GM18867 (cell line): ENCODE results near the gene DUSP18.
"Not testable (repeated sequence)": the region's sequence is repeated elsewhere in the genome, so short reads cannot be mapped to it uniquely, and the experiment has no call there.

ENCODE experiments used
- ATAC-seq: cut with Tn5 transposase; IDR thresholded peaks from one replicate; pipeline ENCODE4 v1.9.1; 2021; ENCODE audit warnings: mild to moderate bottlenecking, moderate library complexity; ENCODE audit not compliant: unreplicated experiment

Gene DUSP18

DNA sequence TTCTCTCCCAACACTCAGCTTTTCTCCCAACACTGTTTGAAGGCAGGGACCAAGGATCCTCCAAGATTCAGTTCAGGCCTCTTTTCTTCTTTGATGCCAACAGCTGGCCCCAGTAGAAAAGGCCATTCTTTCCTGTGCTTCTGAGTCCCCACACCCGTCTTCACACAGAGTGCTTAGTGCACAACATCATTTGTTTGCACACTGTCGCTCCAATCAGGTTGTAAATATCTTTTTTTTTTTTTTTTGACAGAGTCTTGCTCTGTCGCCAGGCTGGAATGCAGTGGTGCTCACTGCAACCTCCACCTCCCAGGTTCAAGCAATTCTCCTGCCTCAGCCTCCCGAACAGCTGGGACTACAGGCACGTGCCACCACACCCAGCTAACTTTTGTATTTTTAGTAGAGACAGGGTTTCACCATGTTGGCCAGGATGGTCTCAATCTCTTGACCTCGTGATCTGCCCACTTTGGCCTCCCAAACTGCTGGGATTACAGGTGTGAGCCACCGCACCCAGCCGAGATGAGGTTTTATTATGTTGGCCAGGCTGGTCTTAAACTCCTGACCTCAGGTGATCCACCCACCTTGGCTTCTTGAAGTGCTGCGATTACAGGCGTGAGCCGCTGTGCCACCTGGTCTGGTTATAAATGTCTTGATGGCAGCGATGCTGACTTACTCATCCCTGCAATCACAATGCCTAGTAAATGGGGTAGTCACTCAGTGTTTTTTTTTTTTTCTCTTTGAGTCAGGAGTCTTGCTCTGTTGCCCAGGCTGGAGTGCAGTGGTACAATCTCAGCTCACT lies 12.4 kb upstream of the DUSP18 start:
- ATAC-seq = not testable (repeated sequence)

DNA sequence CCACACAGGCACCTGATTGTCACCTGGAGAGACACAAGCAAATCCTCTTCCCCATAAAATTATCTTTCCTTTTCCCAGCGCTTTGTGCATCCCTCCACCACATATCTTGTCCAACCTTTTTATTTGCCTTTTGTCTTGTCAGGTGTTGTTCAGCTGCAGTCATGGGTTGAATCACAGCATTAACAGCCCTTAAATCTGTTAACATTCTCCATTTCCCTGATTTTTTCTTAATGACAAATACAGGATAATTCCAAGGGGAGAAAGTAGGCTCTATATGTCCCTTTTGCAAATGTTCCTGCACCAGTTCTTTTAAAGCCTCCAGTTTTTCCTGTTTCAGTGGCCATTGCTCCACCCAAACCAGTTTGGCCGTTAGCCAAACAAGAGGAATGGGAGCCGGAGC lies 8.9 kb upstream of the DUSP18 start:
- not testable (repeated sequence) for ATAC-seq

DNA sequence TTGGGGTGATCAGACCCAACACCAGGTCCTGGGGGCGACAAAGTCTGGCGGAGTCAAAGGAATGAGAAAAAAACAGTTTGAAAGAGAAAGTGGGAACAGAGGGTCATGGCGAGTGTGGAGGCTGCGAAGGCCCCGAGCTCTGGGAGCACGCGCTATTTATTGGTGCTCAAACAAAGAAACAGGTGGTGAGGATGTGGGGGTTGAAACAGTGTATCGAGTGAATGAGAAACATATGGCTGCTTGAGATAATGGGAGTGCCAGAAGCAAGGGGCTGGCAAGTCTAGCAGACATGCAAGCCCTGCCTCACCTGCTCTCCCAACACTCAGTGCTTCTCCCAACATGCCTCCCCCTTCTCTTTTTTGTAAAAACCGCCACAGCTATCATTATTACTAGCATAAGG lies 7.8 kb upstream of the DUSP18 start:
- ATAC-seq = no peak

DNA sequence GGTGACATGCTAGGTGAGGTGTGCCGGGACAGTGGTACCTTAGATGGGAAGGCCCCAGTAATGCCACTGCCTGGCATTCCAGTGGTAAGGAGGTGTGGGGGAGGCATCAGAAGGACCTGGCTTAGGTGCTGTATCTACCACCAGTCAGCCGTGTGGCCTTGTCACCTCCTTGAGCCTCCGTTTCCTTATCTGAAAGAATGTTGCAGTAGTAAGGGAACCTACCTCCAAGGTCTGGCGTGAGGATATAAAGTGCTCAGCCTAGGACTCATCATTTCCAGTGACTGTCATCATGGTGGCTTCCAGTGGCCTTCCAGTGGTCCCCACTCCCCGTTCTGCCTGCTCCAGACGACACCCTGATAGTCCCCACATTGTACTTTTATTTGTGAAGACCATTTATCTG lies 6.8 kb upstream of the DUSP18 start:
- no peak for ATAC-seq

DNA sequence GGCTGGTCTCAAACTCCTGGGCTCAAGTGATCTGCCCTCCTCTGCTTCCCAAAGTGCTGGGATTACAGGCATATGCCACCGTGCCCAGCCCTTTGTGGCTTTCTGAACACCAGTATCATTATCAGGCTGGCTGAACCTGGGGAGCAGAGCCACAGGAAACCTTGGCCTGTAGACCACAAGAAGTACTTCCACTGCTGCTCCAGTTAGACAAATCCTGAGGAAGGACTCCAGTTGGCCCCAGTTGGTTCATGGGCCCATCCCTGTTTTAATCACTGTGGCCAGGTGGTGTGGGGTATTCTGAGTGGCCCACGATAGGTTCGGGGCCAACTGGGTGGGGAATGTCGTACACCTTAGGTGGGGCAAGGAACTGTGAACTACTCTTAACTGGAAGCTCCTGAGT lies 5.5 kb upstream of the DUSP18 start:
- ATAC-seq = no peak

DNA sequence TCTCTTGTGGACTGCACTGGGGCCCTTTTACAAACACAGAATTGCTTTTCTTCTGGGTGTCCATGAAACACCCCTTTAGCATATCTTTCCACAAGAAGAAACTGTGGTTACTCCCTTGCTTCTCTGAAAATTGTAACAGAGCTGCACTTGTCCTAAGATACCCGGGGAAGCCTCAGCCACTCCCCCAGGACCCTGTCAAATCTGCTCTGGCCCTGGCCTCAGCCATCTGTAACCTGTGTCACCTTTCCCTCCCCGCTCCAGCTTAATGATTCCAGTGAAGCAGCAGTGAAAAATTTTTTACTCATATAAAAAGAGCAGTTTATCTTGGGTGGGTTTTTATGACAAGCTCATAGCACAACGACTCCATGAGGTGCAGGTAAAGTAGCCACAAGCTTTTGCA lies 3.4 kb upstream of the DUSP18 start:
- no peak for ATAC-seq

DNA sequence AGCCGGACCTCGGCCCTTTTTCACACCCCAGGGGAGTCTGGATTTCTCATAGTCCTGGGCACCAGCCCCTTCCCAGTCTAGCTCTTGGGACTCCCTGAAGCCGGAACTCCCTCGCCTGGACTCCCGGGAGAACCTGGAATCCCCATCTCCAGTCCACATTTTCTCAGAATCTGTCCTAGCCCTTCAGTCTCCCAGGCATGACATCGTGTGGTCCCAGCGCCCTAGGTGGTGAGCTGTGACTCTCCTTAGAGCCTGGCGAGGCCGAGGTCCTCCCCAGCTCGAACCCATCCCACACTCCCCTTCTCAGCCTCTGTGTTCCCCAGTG lies 673 bp upstream of the DUSP18 start:
- no peak for ATAC-seq

DNA sequence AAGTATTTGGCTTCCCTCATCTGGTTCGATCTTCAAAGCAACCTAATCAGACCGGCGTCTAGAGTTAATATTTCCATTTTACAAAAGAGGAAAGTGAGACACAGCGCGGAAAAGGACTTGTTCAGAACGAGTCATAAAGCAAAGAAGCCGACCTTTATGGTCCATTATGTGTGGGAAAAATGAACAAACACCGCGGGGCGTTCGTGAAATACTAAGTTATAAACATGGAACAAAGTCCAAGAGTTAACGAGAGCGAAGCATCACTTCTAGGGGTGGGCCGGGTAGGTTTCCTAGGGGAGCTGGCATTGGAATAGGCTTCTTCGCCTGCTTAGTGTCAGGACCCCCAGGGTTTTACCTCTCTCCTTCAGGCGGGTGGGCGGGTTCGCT lies 575 bp downstream of the DUSP18 start:
- ATAC-seq = peak; percentile 10

DNA sequence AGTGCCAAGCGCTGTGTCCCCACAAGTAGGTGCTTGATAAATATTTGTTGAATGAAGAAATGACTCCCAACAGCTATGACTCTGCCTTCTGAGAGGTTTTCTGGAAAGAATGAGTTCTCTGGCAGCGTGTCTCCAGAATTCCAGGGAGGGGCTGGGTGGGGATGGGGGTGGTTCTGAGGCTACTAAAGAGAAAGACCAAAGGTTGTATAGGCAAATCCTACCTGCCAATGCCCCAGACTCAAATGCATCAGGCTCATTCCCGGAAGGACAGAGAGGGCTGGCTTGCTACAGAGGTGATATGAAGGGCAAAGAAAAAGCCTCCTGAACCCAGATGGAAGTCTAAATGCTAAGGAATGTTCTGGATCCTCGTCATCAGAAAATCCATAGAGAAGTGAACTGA lies 1.9 kb downstream of the DUSP18 start:
- no peak for ATAC-seq

DNA sequence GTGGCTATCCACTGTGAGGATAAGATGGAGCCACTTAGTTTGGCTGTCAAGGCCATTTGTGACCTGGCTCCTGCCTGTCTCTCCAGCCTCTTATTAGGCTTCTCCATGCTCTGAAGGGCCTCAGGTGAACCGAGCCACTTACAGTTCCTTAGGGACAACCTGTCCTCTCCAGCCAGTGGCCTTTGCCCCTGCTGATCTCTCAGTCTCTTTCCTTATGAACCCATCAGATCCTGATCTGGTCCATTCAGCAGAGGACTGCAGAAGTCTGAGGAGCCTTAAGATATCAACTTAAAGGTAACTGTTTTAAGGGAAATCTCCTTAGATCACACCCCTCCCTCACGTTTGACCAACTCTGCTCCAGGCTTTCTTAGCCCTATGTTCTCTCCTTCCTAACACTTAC lies 2.4 kb downstream of the DUSP18 start:
- no peak for ATAC-seq

DNA sequence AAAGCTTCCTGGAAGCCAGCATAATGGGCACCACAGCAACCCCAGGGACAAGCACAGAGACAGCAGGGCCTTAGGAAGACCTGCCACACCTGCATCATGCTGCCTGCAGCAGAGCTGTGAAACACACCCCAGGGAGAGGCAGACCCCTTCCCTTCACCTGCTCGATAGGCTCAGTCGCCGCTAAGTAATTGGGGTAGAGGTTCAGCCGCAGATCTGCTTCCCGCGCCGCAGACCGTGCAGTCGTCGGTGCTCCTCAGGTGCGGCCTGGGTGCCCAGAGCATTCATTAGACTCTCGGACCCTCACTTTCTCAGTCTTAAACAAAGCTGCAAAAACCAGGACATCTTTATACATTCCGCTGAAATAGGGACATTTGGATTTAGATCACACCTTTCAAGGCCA lies 2.9 kb downstream of the DUSP18 start:
- no peak for ATAC-seq

DNA sequence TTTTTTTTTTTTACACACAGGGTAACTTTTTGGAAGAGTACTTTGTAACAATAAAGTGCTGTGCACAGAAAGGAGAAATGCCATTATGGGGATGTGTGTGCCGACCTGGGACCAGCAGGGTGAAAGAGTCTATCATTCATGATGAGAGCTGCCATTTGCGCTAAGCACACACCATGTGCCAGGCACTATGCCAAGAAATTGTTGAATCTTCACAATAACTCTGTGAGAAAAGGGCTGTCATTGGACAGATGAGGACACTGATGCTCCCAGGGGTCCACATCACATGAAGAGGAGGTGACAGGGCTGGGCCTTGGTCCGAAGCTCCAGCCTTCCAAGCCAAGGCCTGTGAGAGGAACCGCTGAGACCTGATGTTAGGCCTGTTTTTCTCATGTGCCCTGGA lies 5.6 kb downstream of the DUSP18 start:
- no peak for ATAC-seq

DNA sequence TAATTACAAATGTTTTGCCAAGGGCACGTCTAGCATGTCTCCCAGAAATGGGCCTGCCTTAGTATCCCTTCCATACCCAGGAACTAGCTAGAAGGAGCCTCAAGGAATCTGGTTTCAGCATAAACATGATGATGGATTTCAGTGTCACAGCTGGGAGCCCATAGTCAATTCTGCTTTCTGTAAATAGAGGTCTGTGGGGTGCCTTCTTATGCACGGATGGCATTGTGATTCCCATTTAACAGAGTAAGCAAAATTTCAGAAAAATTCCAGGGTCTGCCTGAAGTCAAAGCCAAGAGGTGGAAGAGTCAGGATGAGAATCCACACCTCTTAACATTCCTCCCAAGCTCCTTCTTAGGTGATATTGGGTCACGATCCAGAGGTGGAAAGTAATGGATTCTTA lies 12.1 kb downstream of the DUSP18 start:
- no peak for ATAC-seq

DNA sequence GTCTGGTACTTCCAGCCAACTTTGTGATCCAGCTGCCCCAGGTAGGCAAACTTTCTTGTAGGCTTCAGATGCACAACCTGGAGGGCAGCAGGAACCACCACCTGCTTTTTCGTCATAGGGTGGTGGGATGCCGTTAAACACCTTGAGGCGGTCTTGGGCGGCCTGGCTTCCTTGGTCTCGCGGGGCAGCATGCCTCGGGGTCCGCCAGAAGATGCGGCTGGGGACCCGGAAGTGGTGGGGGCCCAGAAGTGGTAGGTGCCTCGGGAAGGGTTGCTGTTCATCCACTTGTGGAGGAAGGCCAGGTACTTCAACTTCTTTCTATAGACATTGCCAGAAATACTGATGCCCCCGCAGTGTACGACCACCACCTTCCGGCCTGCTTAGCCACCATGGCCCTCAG lies 13.3 kb downstream of the DUSP18 start:
- ATAC-seq = no peak

DNA sequence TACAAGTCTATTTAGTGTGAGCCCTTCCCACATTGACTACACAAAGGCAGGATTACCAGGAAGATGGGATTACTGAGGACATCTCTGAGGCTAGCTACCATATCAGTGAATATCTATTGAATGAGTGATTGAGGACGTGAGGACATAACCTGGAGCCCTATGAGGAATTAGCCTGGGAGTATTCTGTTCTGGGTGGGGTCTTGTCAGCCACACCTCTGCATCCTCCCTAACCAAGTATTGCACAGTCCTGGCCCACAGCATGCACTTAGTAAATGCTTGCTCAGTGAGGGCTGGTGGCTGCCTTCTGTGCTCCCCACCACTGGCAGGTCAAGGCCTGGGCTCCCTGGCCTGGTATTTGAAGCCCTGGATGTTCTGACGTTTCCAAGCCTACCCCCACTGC lies 14.8 kb downstream of the DUSP18 start:
- no peak for ATAC-seq

DNA sequence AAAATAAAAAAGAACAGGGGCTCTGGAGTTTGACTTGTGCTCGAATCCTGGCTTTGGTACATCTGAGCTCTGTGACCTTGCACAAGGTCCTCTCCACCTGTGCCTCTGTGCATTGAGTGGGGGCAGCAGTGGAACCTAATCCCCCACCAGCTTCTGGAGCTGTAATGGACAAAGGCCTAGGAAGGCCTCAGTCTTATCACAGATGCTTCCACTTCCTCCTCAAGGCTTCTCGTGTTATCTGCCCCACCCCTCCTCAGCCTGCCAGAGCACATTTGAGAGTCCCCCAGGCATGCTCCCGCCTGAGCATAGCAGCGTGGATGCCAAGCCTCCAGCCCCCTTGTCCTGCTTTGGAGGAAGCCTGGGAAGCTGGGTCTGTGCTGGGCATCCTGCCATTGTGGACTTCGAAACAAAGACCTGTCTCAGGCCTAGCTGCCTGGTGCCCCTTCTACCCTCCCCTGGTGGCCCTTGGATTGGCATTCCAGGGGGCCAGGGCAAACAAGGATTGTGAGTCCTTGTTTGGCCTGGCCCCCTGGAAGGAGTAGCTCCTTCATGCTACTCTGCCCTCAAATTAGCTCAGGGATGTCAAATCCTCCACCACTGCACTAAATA lies 17.1 kb downstream of the DUSP18 start:
- ATAC-seq = no peak

DNA sequence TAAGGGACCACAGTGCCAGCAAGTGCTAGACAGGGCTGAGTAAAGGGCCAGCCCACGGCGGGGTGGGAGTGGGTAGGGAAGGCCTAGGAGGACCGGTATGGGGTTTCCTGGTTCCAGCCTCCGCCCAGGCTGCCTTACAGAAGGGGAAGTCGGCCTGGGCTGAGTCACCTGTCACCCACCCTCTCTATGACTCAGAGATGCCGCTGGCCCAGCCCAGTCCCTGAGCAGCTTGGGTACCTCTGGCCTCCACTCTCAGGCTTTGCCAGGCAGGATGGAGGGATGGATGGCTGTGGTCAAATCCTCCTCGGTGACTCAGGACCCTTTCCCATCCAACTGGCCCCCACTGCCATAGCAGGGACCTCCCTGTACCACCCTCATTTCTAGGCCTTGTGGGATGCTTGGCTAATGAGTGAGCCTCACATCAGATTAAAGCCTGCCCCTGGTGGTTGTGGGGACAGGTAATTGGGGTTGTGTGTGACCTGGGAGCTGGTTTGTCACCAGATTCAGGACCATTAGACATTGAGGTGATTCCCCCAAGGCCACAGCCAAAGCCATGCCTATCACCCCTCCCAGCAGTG lies 18.2 kb downstream of the DUSP18 start:
- peak; percentile 60 for ATAC-seq

DNA sequence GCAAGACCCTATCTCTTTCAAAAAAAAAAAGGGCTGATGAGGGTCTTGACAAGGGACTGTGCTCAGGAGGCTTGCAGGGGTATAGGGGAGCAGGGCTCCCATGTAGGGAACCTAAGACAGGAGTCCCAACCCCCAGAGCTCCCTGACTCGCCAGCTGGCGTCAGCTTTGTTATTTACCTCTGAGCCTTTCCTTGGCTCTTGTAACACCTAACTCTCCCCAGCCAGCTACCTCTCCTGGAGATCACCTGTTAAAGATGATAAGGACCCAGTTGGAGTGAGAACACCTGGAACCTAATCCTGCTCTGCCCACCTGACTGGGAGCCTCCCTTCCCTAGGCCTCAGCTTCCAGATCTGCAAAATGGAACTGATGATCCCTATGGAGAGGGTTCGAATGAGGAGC lies 18.9 kb downstream of the DUSP18 start:
- ATAC-seq = no peak

DNA sequence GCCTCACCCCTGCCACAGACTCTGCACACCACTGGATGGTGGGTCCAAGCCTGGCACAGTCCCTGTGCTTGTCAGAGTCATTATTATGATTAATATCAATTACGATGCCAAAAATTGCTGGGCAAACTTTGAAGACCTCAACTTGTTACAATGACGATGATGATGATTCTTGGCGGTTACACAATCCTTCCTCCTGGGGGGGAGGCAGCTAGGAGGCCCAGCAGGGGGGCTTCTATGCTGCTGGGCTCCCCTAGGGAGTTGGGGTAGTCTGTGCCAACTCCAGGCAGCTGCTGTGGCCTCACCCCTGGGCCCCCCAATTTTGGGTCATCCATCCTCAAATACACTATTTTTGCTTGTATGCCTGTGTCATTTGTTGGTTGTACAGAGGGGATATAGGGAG lies 20.1 kb downstream of the DUSP18 start:
- no peak for ATAC-seq

DNA sequence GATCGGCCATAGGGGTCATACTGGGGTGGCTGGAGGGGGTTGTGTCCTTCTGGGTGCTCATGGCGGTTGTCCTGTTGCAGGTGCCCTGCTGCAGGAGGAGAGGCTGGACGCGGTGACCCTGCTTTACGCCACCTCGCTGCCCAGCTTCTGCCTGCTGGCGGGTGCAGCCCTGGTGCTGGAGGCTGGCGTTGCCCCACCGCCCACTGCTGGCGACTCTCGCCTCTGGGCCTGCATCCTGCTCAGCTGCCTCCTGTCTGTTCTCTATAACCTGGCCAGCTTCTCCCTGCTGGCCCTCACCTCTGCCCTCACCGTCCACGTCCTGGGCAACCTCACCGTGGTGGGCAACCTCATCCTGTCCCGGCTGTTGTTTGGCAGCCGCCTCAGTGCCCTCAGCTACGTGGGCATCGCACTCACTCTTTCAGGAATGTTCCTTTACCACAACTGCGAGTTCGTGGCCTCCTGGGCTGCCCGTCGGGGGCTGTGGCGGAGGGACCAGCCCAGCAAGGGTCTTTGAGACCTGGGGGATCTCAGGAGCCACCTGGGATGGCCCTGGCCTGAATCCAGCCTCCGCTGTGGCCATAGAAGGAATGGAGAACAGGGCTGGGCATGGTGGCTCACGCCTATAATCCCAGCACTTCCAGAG lies 21.0 kb downstream of the DUSP18 start:
- ATAC-seq = no peak

DNA sequence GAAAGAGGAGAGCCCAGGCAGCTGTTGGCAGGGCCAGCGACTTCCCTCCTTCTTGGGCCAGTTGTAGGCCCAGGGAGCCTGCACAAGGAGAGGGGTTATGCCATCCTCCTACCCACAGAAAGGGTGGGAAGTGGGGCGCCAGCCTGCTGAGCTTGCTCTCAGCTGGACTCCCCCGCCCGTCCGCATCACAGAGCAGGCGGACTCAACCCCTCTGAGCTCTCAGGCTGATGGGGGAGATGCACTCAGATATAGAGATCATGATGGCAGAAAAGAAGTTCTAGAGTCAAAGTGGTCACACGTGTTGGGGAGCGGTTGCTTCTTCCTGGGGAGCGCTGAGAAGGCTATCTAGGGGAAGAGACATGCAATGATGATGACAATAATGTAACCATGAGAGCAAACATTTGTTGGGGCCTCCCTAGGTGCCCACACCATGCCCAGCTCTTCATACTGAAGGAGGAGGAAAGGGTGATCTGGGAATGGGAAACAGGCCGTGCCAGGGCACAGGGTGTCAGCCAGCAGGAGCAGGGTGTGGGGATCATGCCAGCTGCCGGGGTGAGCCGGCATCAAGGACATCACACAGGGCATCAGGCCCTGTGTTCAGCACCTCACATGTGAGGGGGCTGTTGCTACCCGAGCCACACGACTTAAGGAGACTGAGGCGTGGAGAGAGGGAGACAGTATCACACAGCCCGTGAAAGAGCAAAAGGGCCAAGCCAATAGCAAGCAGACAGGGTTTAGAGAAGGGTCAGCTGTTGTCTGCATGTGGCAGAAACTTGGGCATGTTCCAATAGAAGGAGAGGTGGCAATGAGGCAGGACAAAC lies 24.4 kb downstream of the DUSP18 start:
- ATAC-seq = no peak
